Mucosa of stomach (tissue), 1 donor: ENCODE data around the gene MAPKBP1.

Experiments used
- H3K27me3 ChIP-seq: one replicate; pipeline ENCODE4 v1.7.0; 2013; ENCODE audit warnings: mild to moderate bottlenecking, low read length; ENCODE audit not compliant: control insufficient read depth, insufficient read depth
- H3K36me3 ChIP-seq: one replicate; pipeline ENCODE4 v1.7.0; 2013; ENCODE audit warnings: low read length; ENCODE audit not compliant: control insufficient read depth, insufficient read depth
- H3K4me1 ChIP-seq: one replicate; pipeline ENCODE4 v1.7.0; 2013; ENCODE audit warnings: mild to moderate bottlenecking, low read length; ENCODE audit not compliant: control insufficient read depth, insufficient read depth
- H3K4me3 ChIP-seq: one replicate; pipeline ENCODE4 v1.7.0; 2013; ENCODE audit warnings: low read length
- H3K9ac ChIP-seq: one replicate; pipeline ENCODE4 v1.7.0; 2013; ENCODE audit warnings: mild to moderate bottlenecking, low read length, moderate library complexity
- H3K9me3 ChIP-seq: one replicate; pipeline ENCODE4 v1.7.0; 2013; ENCODE audit warnings: mild to moderate bottlenecking, low read length, moderate library complexity; ENCODE audit not compliant: control insufficient read depth
- donor health status: Pancreatic carcinoma.

Gene MAPKBP1

GRCh38 chr15:41773332-41773728 is 954 bp upstream of the MAPKBP1 start:
- Histone ChIP-seq H3K4me1 (peaks cover 22% of the 10 kb centered on the region), H3K36me3 (no peaks in the 10 kb centered on the region), H3K27me3 (no peaks in the 10 kb centered on the region), H3K9ac (peak overlapping the region; percentile 71), H3K4me3 (peak overlapping the region; percentile 5), H3K9me3 (no peaks in the 10 kb centered on the region)

- H3K9ac ChIP-seq = peak overlapping the region; percentile 71
- H3K27me3 ChIP-seq = no peaks in the 10 kb centered on the region
- H3K4me1 ChIP-seq = peaks cover 22% of the 10 kb centered on the region
- H3K36me3 ChIP-seq = no peaks in the 10 kb centered on the region
- peak overlapping the region; percentile 79 for H3K4me3 ChIP-seq
- no peaks in the 10 kb centered on the region for H3K9me3 ChIP-seq
Measured at GRCh38 chr15:41773729-41774061, 589 bp upstream of the MAPKBP1 start.

- Histone ChIP-seq H3K9ac (peak overlapping the region; percentile 71), H3K4me1 (peaks cover 22% of the 10 kb centered on the region)
Measured at GRCh38 chr15:41774882-41775417, 666 bp downstream of the MAPKBP1 start.

GRCh38 chr15:41775651-41776050 is 1.4 kb downstream of the MAPKBP1 start:
- Histone ChIP-seq H3K9ac (peak overlapping the region; percentile 71), H3K9me3 (no peaks in the 10 kb centered on the region), H3K4me1 (peaks cover 22% of the 10 kb centered on the region), H3K27me3 (no peaks in the 10 kb centered on the region), H3K4me3 (peak overlapping the region; percentile 79), H3K36me3 (no peaks in the 10 kb centered on the region)

More at GRCh38 chr15:41774882-41775417, 666 bp downstream of the MAPKBP1 start:
- Histone ChIP-seq H3K27me3 (no peaks in the 10 kb centered on the region), H3K36me3 (no peaks in the 10 kb centered on the region), H3K9me3 (no peaks in the 10 kb centered on the region), H3K4me3 (peak overlapping the region; percentile 79)

- Histone ChIP-seq H3K9me3 (no peaks in the 10 kb centered on the region), H3K27me3 (no peaks in the 10 kb centered on the region), H3K4me1 (peaks cover 22% of the 10 kb centered on the region), H3K4me3 (no peak overlapping the region), H3K36me3 (no peaks in the 10 kb centered on the region), H3K9ac (no peak overlapping the region)
Measured at GRCh38 chr15:41777421-41777973, 3.2 kb downstream of the MAPKBP1 start.

- no peak overlapping the region for H3K9ac ChIP-seq
- H3K4me3 ChIP-seq = no peak overlapping the region
- peaks cover 20% of the 10 kb centered on the region for H3K4me1 ChIP-seq
- no peaks in the 10 kb centered on the region for H3K27me3 ChIP-seq
- no peaks in the 10 kb centered on the region for H3K9me3 ChIP-seq
- H3K36me3 ChIP-seq = no peaks in the 10 kb centered on the region
Measured at GRCh38 chr15:41778521-41778920, 4.2 kb downstream of the MAPKBP1 start.

- H3K9ac ChIP-seq = no peak overlapping the region
- peaks cover 17% of the 10 kb centered on the region for H3K4me1 ChIP-seq
- H3K4me3 ChIP-seq = no peak overlapping the region
Measured at GRCh38 chr15:41779662-41780157, 5.4 kb downstream of the MAPKBP1 start.

GRCh38 chr15:41780266-41780665 is 6.0 kb downstream of the MAPKBP1 start:
- Histone ChIP-seq H3K4me1 (peaks cover 12% of the 10 kb centered on the region), H3K36me3 (no peaks in the 10 kb centered on the region), H3K27me3 (no peaks in the 10 kb centered on the region), H3K4me3 (no peak overlapping the region), H3K9me3 (no peaks in the 10 kb centered on the region), H3K9ac (no peak overlapping the region)

More at GRCh38 chr15:41779662-41780157, 5.4 kb downstream of the MAPKBP1 start:
- H3K36me3 ChIP-seq = no peaks in the 10 kb centered on the region
- H3K9me3 ChIP-seq = no peaks in the 10 kb centered on the region
- no peaks in the 10 kb centered on the region for H3K27me3 ChIP-seq

- H3K4me3 ChIP-seq = no peak overlapping the region
- H3K4me1 ChIP-seq = peaks cover 8% of the 10 kb centered on the region
Measured at GRCh38 chr15:41780727-41781126, 6.4 kb downstream of the MAPKBP1 start.

GRCh38 chr15:41782371-41783282 is 8.3 kb downstream of the MAPKBP1 start:
- Histone ChIP-seq H3K4me1 (peaks cover 8% of the 10 kb centered on the region), H3K9me3 (no peaks in the 10 kb centered on the region), H3K4me3 (no peak overlapping the region), H3K27me3 (no peaks in the 10 kb centered on the region), H3K9ac (no peak overlapping the region), H3K36me3 (no peaks in the 10 kb centered on the region)

More at GRCh38 chr15:41780727-41781126, 6.4 kb downstream of the MAPKBP1 start:
- H3K27me3 ChIP-seq = no peaks in the 10 kb centered on the region
- H3K9me3 ChIP-seq = no peaks in the 10 kb centered on the region
- no peak overlapping the region for H3K9ac ChIP-seq
- H3K36me3 ChIP-seq = no peaks in the 10 kb centered on the region

GRCh38 chr15:41783296-41783695 is 9.0 kb downstream of the MAPKBP1 start:
- peaks cover 10% of the 10 kb centered on the region for H3K4me1 ChIP-seq
- no peak overlapping the region for H3K9ac ChIP-seq
- H3K36me3 ChIP-seq = no peaks in the 10 kb centered on the region
- H3K4me3 ChIP-seq = no peak overlapping the region
- no peaks in the 10 kb centered on the region for H3K27me3 ChIP-seq
- no peaks in the 10 kb centered on the region for H3K9me3 ChIP-seq

GRCh38 chr15:41788262-41788661 is 14.0 kb downstream of the MAPKBP1 start:
- Histone ChIP-seq H3K27me3 (no peaks in the 10 kb centered on the region), H3K4me3 (no peak overlapping the region), H3K9me3 (no peaks in the 10 kb centered on the region), H3K9ac (no peak overlapping the region), H3K36me3 (no peaks in the 10 kb centered on the region), H3K4me1 (peaks cover 41% of the 10 kb centered on the region)
